Measurements from ENCODE around the gene DSC1.
"Not testable (repeated sequence)": the region's sequence is repeated elsewhere in the genome, so short reads cannot be mapped to it uniquely, and the experiment has no call there.

Gene DSC1

GRCh38 chr18:31170335-31170734 lies 7.7 kb upstream of the DSC1 start:
- DNase-seq: no peak

- no peak for DNase-seq
Observed at GRCh38 chr18:31162419-31162793, 250 bp downstream of the DSC1 start.

GRCh38 chr18:31161757-31162418 lies 768 bp downstream of the DSC1 start:
- DNase-seq: no peak

- no peak for DNase-seq
Observed at GRCh38 chr18:31156821-31157763, 5.6 kb downstream of the DSC1 start.

GRCh38 chr18:31155498-31155897 lies 7.2 kb downstream of the DSC1 start:
- no peak for DNase-seq

- DNase-seq: no peak
Observed at GRCh38 chr18:31154181-31154580, 8.5 kb downstream of the DSC1 start.

GRCh38 chr18:31149351-31149750 lies 13.3 kb downstream of the DSC1 start:
- DNase-seq: no peak

- DNase-seq: no peak
Observed at GRCh38 chr18:31148600-31148999, 14.1 kb downstream of the DSC1 start.

GRCh38 chr18:31146809-31147208 lies 15.8 kb downstream of the DSC1 start:
- DNase-seq: no peak

GRCh38 chr18:31143025-31143424 lies 19.6 kb downstream of the DSC1 start:
- no peak for DNase-seq

- DNase-seq: no peak
Observed at GRCh38 chr18:31138709-31139108, 23.9 kb downstream of the DSC1 start.

GRCh38 chr18:31134988-31135529 lies 27.6 kb downstream of the DSC1 start:
- no peak for DNase-seq

GRCh38 chr18:31129398-31130115 lies 33.1 kb downstream of the DSC1 start:
- no peak for DNase-seq

GRCh38 chr18:31125878-31126277 lies 36.8 kb downstream of the DSC1 start:
- DNase-seq: no peak

- DNase-seq: not testable (repeated sequence)
Observed at GRCh38 chr18:31123125-31123524, 39.5 kb downstream of the DSC1 start.

- no peak for DNase-seq
Observed at GRCh38 chr18:31120594-31120993, 42.1 kb downstream of the DSC1 start.

- DNase-seq: no peak
Observed at GRCh38 chr18:31116853-31117595, 45.6 kb downstream of the DSC1 start.

- no peak for DNase-seq
Observed at GRCh38 chr18:31112804-31113203, 49.9 kb downstream of the DSC1 start.

GRCh38 chr18:31105733-31106132 lies 56.9 kb downstream of the DSC1 start:
- no peak for DNase-seq

- no peak for DNase-seq
Observed at GRCh38 chr18:31104444-31104843, 58.2 kb downstream of the DSC1 start.

GRCh38 chr18:31103423-31103822 lies 59.2 kb downstream of the DSC1 start:
- no peak for DNase-seq

- DNase-seq: no peak
Observed at GRCh38 chr18:31102941-31103340, 59.7 kb downstream of the DSC1 start.

Data from SHP77 treated with DMSO at 0.1 percent for 48 hours (cell line).